HepG2 (cell line): ENCODE measurements around the gene CFAP54. TPM values are rescaled to one million over a fixed set of nuclear protein-coding genes. Genes with fewer than 3 reads are reported as not detected.

Source experiments
- ATAC-seq: fragments of 200-7000 bp; cut with Tn5 transposase; 3 replicates; pipeline ENCODE4 v1.9.1; 2020; ENCODE audit warnings: mild to moderate bottlenecking, moderate library complexity
- BruUV-seq: library from RNA; stranded (reverse); fragments of 400-500 nt; replicated peaks from 2 replicates; lab custom pipeline; 2021; lab: Mats Ljungman, UMichigan
- CTCF ChIA-PET: fragments of 300-600 bp; formaldehyde crosslinking; extraction: SDS; loops from one replicate; lab custom pipeline; 2021; ENCODE audit warnings: low total read pairs, inconsistent platforms, low intra/inter-chr PET ratio; lab: Yijun Ruan, JAX
- POLR2A ChIA-PET: fragments of 350-600 bp; sonication (Branson Sonifier 250); formaldehyde crosslinking; loops from one replicate; lab custom pipeline; 2020; ENCODE audit warnings: antibody characterized with exemption, inconsistent platforms; lab: Yijun Ruan, JAX
- DNase-seq: peaks from one replicate; pipeline ENCODE4 v3.0.0-alpha.2; 2015; ENCODE audit warnings: low spot score
- FAIRE-seq: peaks from 3 replicates; lab custom pipeline; 2011; peaks lifted over from hg19 to GRCh38; lab: Jason Lieb, UNC
- H2AFZ ChIP-seq: one replicate; pipeline ENCODE4 v1.6.1; 2011; ENCODE audit warnings: low read length, inconsistent platforms
- H3K27ac ChIP-seq: fragments of 300-600 bp; 3 replicates; pipeline ENCODE4 v1.8.0; 2011; ENCODE audit warnings: mixed run types, mild to moderate bottlenecking, mixed read lengths, low read length, inconsistent platforms; ENCODE audit not compliant: insufficient read depth; ENCODE audit errors: extremely low read length
- H3K27me3 ChIP-seq, 2 experiments: fragments of 200-600 bp in 1 of 2; 2 replicates in 1 of 2; 3 replicates in 1 of 2; pipeline versions ENCODE4 v1.6.0 to v1.8.0; 2011; ENCODE audit warnings: low read length in 2 of 2, mild to moderate bottlenecking in 2 of 2, moderate library complexity in 2 of 2, inconsistent platforms in 1 of 2; ENCODE audit not compliant: insufficient read depth in 2 of 2, control insufficient read depth in 1 of 2
- H3K36me3 ChIP-seq, 2 experiments: fragments of 200-600 bp in 1 of 2; replicated peaks in 1 of 2; 2 replicates in 1 of 2; 3 replicates in 1 of 2; pipeline versions ENCODE4 v1.5.1 to v1.8.0; 2011; ENCODE audit warnings: low read length in 2 of 2, inconsistent platforms in 1 of 2; ENCODE audit not compliant: insufficient read depth in 2 of 2, control insufficient read depth in 1 of 2
- H3K4me1 ChIP-seq: 2 replicates; pipeline ENCODE4 v1.5.1; 2012; ENCODE audit warnings: low read length, inconsistent platforms; ENCODE audit not compliant: insufficient read depth
- H3K4me2 ChIP-seq: 2 replicates; pipeline ENCODE4 v1.6.0; 2011; ENCODE audit warnings: low read depth, low read length, inconsistent platforms
- H3K4me3 ChIP-seq, 3 experiments: fragments of 200-600 bp in 1 of 3; sonication (generic), shearing (Covaris generic) in 1 of 3; replicated peaks in 1 of 3; 2 replicates each; pipeline ENCODE4 v1.5.1; 2011 to 2016; ENCODE audit warnings: low read length in 3 of 3, inconsistent platforms in 2 of 3, low read depth in 2 of 3, mild to moderate bottlenecking in 2 of 3, control low read depth in 1 of 3, mixed read lengths in 1 of 3; ENCODE audit not compliant: insufficient read depth in 1 of 3
- H3K79me2 ChIP-seq: one replicate; pipeline ENCODE4 v1.6.1; 2011; ENCODE audit warnings: low read length, inconsistent platforms; ENCODE audit not compliant: insufficient read depth
- H3K9ac ChIP-seq: 2 replicates; pipeline ENCODE4 v1.6.0; 2011; ENCODE audit warnings: mild to moderate bottlenecking, low read depth, low read length, inconsistent platforms; ENCODE audit not compliant: insufficient read depth
- H3K9me3 ChIP-seq: 2 replicates; pipeline ENCODE4 v1.5.1; 2012; ENCODE audit warnings: mild to moderate bottlenecking, low read length
- H4K20me1 ChIP-seq: 2 replicates; pipeline ENCODE4 v1.6.0; 2011; ENCODE audit warnings: inconsistent platforms, mild to moderate bottlenecking, low read length, moderate library complexity; ENCODE audit not compliant: insufficient read depth
- ARID4A ChIP-seq: sonication (generic); formaldehyde crosslinking; IDR thresholded peaks from 2 replicates; pipeline ENCODE4 v1.5.0; 2020; ENCODE audit warnings: mild to moderate bottlenecking, missing genetic modification reagents, borderline replicate concordance
- HMGXB4 ChIP-seq, 2 experiments: sonication (generic) in 1 of 2; formaldehyde crosslinking in 1 of 2; IDR thresholded peaks; 2 replicates each; pipeline versions ENCODE4 v1.4.0 to v1.6.1; 2018 to 2020; ENCODE audit warnings: missing genetic modification reagents in 2 of 2, borderline replicate concordance in 1 of 2, low read depth in 1 of 2, mild to moderate bottlenecking in 1 of 2, missing biosample characterization in 1 of 2
- ISX ChIP-seq: sonication (generic); formaldehyde crosslinking; conservative IDR thresholded peaks from 2 replicates; pipeline ENCODE4 v1.5.0; 2020; ENCODE audit warnings: missing genetic modification reagents
- KDM2A ChIP-seq: sonication (generic); formaldehyde crosslinking; IDR thresholded peaks from 2 replicates; pipeline ENCODE4 v1.4.0; 2020; ENCODE audit warnings: low read depth, missing genetic modification reagents, borderline replicate concordance
- MAZ ChIP-seq, 2 experiments: sonication (generic) in 1 of 2; formaldehyde crosslinking in 1 of 2; IDR thresholded peaks; 2 replicates each; pipeline versions ENCODE4 v1.5.0 to v1.6.1; 2012 to 2020; ENCODE audit warnings: low read depth in 2 of 2, mild to moderate bottlenecking in 2 of 2, borderline replicate concordance in 1 of 2, improper control_type of control experiment in 1 of 2, low read length in 1 of 2, missing genetic modification reagents in 1 of 2, moderate library complexity in 1 of 2
- RFX3 ChIP-seq: IDR thresholded peaks from 2 replicates; pipeline ENCODE4 v1.6.1; 2016; ENCODE audit warnings: missing biosample characterization, missing genetic modification reagents
- SSRP1 ChIP-seq: IDR thresholded peaks from 2 replicates; pipeline ENCODE4 v1.6.1; 2016; ENCODE audit warnings: control low read depth
- ZMYM3 ChIP-seq: sonication (generic); formaldehyde crosslinking; IDR thresholded peaks from 2 replicates; pipeline ENCODE4 v1.5.1; 2020; ENCODE audit warnings: mild to moderate bottlenecking, missing genetic modification reagents
- ZNF160 ChIP-seq: sonication (generic); formaldehyde crosslinking; IDR thresholded peaks from 2 replicates; pipeline ENCODE4 v1.8.0; 2022; ENCODE audit warnings: mild to moderate bottlenecking, inconsistent platforms, missing genetic modification reagents
- ZNF205 ChIP-seq: IDR thresholded peaks from 2 replicates; pipeline ENCODE4 v1.6.1; 2018; ENCODE audit warnings: missing biosample characterization, missing genetic modification reagents
- ZNF33B ChIP-seq: sonication (generic); formaldehyde crosslinking; IDR thresholded peaks from 2 replicates; pipeline ENCODE4 v1.5.1; 2020; ENCODE audit warnings: mild to moderate bottlenecking, missing genetic modification reagents
- ZNF446 ChIP-seq: sonication (generic); formaldehyde crosslinking; IDR thresholded peaks from 2 replicates; pipeline ENCODE4 v1.5.0; 2020; ENCODE audit warnings: mild to moderate bottlenecking, missing genetic modification reagents
- in situ Hi-C: cut with HindIII; loops from 2 replicates; pipeline ENCODE4 v1.10.0; 2017; ENCODE audit warnings: low pct_unique_long_range_greater_than_20kb; ENCODE audit not compliant: extremely low pct_ligation_motif_present
- intact Hi-C: fragments of 100-400 bp; cut with micrococcal nuclease; formaldehyde crosslinking; loops from one replicate; pipeline ENCODE4 v1.10.0; 2022; ENCODE audit not compliant: unreplicated experiment
- polyA plus RNA-seq, 8 experiments: library from polyadenylated mRNA; depleted of rRNA in 3 of 8; stranded (reverse) in 7 of 8; unstranded in 1 of 8; fragments of >200 nt; fragmentation: Illumina TruSeq in 4 of 8; extraction: Trizol in 4 of 8; gene quantifications; 2 replicates each; pipeline versions ENCODE4 v1.2.1 to v1.2.3, GENCODE V29; 2011 to 2016; ENCODE audit warnings: low read depth in 4 of 8, missing spikeins in 1 of 8, mixed read lengths in 1 of 8; ENCODE audit not compliant: insufficient read depth in 1 of 8
- total RNA-seq, 5 experiments: library from RNA; depleted of rRNA; stranded (reverse); fragments of >200 nt; fragmentation: Illumina TruSeq; extraction: Trizol; gene quantifications; 2 replicates each; pipeline ENCODE4 v1.2.3, GENCODE V29; 2016; ENCODE audit warnings: low read depth in 1 of 5

The CFAP54 gene
- total and polyA plus RNA-seq, 2 of the 13 experiments (the other 11 are each of a cell fraction or from before 2014, with no cell fraction given) = not detected

- Histone ChIP-seq H3K27ac (no peak overlapping the region), H3K9ac (no peak overlapping the region), H3K4me2 (no peak overlapping the region), H3K27me3 (no peaks in the 10 kb centered on the region), H3K79me2 (no peaks in the 10 kb centered on the region), H3K9me3 (no peaks in the 10 kb centered on the region), H3K4me1 (no peaks in the 10 kb centered on the region), H3K4me3 (no peak overlapping the region), H2AFZ (no peak overlapping the region), H4K20me1 (no peaks in the 10 kb centered on the region), H3K36me3 (no peaks in the 10 kb centered on the region)
- TF ChIP-seq KDM2A (CRISPR knock-in tag) (no peak), ZNF160 (no peak), HMGXB4 (CRISPR knock-in tag; IDR thresholded peaks at IDR 0.05; ENCODE audit: borderline replicate concordance in 1 of 2, low read depth in 1 of 2) (no peak), ZNF33B (CRISPR knock-in tag) (no peak), ZNF446 (CRISPR knock-in tag) (no peak), ARID4A (CRISPR knock-in tag) (no peak), ISX (CRISPR knock-in tag) (no peak), ZNF205 (CRISPR knock-in tag) (no peak), MAZ (IDR thresholded peaks at IDR 0.05; ENCODE audit: borderline replicate concordance, low read depth, low read length) (no peak), MAZ (CRISPR knock-in tag; IDR thresholded peaks at IDR 0.05; ENCODE audit: low read depth) (no peak), ZMYM3 (CRISPR knock-in tag) (no peak), SSRP1 (CRISPR knock-in tag) (no peak), RFX3 (CRISPR knock-in tag) (no peak)
- POLR2A ChIA-PET = no interaction called here
- CTCF ChIA-PET = no interaction called here
- DNase-seq (no peak), ATAC-seq (no peak), FAIRE-seq (no peak)
- in situ Hi-C loops (no loop called here), intact Hi-C loops (loop anchor here (10.0 kb wide), 1 partner anchor 1394 kb away; no protein-coding TSS in a partner anchor)
- no TSS peak for BruUV-seq
Observed at GRCh38 chr12:96570579-96570978, 81.2 kb downstream of the CFAP54 start.
